HepG2 (cell line): Measurements from ENCODE around the gene DALRD3. TPM values are rescaled to one million over a fixed set of nuclear protein-coding genes. Genes with fewer than 3 reads are reported as not detected.
A peak's percentile ranks its signal among the peaks of the same experiment; 100 is the strongest.

Source experiments
- ATRX ChIP-seq: sonication (generic); formaldehyde crosslinking; IDR thresholded peaks from 2 replicates; pipeline ENCODE4 v1.4.0; 2020; ENCODE audit warnings: missing genetic modification reagents, borderline replicate concordance
- CENPT ChIP-seq: sonication (generic); formaldehyde crosslinking; IDR thresholded peaks from 2 replicates; pipeline ENCODE4 v1.8.0; 2022; ENCODE audit warnings: low read depth, mild to moderate bottlenecking, moderate library complexity, missing genetic modification reagents
- HOXA5 ChIP-seq: sonication (generic); formaldehyde crosslinking; IDR thresholded peaks from 2 replicates; pipeline ENCODE4 v1.4.0; 2020; ENCODE audit warnings: missing genetic modification reagents
- IKZF1 ChIP-seq: fragments of 450-650 bp; IDR thresholded peaks from 2 replicates; pipeline ENCODE4 v1.7.1; 2016
- KAT2B ChIP-seq: fragments of 150-350 bp; IDR thresholded peaks from 2 replicates; pipeline ENCODE4 v1.6.1; 2014; ENCODE audit warnings: low read depth, low read length, borderline replicate concordance
- KLF6 ChIP-seq: IDR thresholded peaks from 2 replicates; pipeline ENCODE4 v1.8.0; 2016; ENCODE audit warnings: missing biosample characterization, missing genetic modification reagents
- MTA1 ChIP-seq: sonication (generic); formaldehyde crosslinking; IDR thresholded peaks from 2 replicates; pipeline ENCODE4 v1.4.0; 2020; ENCODE audit warnings: missing genetic modification reagents, mild to moderate bottlenecking, borderline replicate concordance
- NBN ChIP-seq: fragments of 450-650 bp; conservative IDR thresholded peaks from 2 replicates; pipeline ENCODE4 v1.6.1; 2017
- NONO ChIP-seq, 2 experiments: fragments of 450-650 bp in 1 of 2; sonication (generic) in 1 of 2; formaldehyde crosslinking in 1 of 2; IDR thresholded peaks in 1 of 2; conservative IDR thresholded peaks in 1 of 2; 2 replicates each; pipeline versions ENCODE4 v1.6.1 to v1.8.0; 2017 to 2022; ENCODE audit warnings: mild to moderate bottlenecking in 1 of 2, missing genetic modification reagents in 1 of 2, moderate library complexity in 1 of 2
- RAD51 ChIP-seq: fragments of 450-650 bp; IDR thresholded peaks from 2 replicates; pipeline ENCODE4 v1.6.1; 2016; ENCODE audit warnings: borderline replicate concordance
- RFX5 ChIP-seq: IDR thresholded peaks from 2 replicates; pipeline ENCODE4 v1.6.1; 2011; ENCODE audit warnings: low read depth, low read length, improper control_type of control experiment
- SOX13 ChIP-seq, 3 experiments: fragments of 450-650 bp in 1 of 3; sonication (generic) in 1 of 3; formaldehyde crosslinking in 1 of 3; IDR thresholded peaks in 2 of 3; conservative IDR thresholded peaks in 1 of 3; 2 replicates each; pipeline versions ENCODE4 v1.5.0 to v1.6.1; 2016 to 2020; ENCODE audit warnings: antibody characterized with exemption in 1 of 3, mild to moderate bottlenecking in 1 of 3, missing compliant biosample characterization in 1 of 3, missing genetic modification reagents in 1 of 3, moderate library complexity in 1 of 3
- TCF7 ChIP-seq: sonication (generic); IDR thresholded peaks from 2 replicates; pipeline ENCODE4 v1.6.1; 2016; ENCODE audit warnings: antibody characterized with exemption, low read depth
- YEATS2 ChIP-seq: sonication (generic); formaldehyde crosslinking; IDR thresholded peaks from 2 replicates; pipeline ENCODE4 v1.4.0; 2020; ENCODE audit warnings: missing genetic modification reagents, borderline replicate concordance
- ZNF136 ChIP-seq: sonication (generic); formaldehyde crosslinking; IDR thresholded peaks from 2 replicates; pipeline ENCODE4 v1.8.1; 2022; ENCODE audit warnings: low read depth, mild to moderate bottlenecking, moderate library complexity, missing genetic modification reagents
- ZNF33B ChIP-seq: sonication (generic); formaldehyde crosslinking; IDR thresholded peaks from 2 replicates; pipeline ENCODE4 v1.5.1; 2020; ENCODE audit warnings: mild to moderate bottlenecking, missing genetic modification reagents
- ZNF496 ChIP-seq: sonication (generic); formaldehyde crosslinking; IDR thresholded peaks from 2 replicates; pipeline ENCODE4 v1.8.1; 2023; ENCODE audit warnings: mild to moderate bottlenecking, moderate library complexity, missing genetic modification reagents; ENCODE audit not compliant: insufficient replicate concordance
- ZNF747 ChIP-seq: sonication (generic); formaldehyde crosslinking; IDR thresholded peaks from 2 replicates; pipeline ENCODE4 v1.8.1; 2023; ENCODE audit warnings: missing genetic modification reagents, mild to moderate bottlenecking, borderline replicate concordance
- polyA plus RNA-seq, 8 experiments: library from polyadenylated mRNA; depleted of rRNA in 3 of 8; stranded (reverse) in 7 of 8; unstranded in 1 of 8; fragments of >200 nt; fragmentation: Illumina TruSeq in 4 of 8; extraction: Trizol in 4 of 8; gene quantifications; 2 replicates each; pipeline versions ENCODE4 v1.2.1 to v1.2.3, GENCODE V29; 2011 to 2016; ENCODE audit warnings: low read depth in 4 of 8, missing spikeins in 1 of 8, mixed read lengths in 1 of 8; ENCODE audit not compliant: insufficient read depth in 1 of 8
- total RNA-seq, 5 experiments: library from RNA; depleted of rRNA; stranded (reverse); fragments of >200 nt; fragmentation: Illumina TruSeq; extraction: Trizol; gene quantifications; 2 replicates each; pipeline ENCODE4 v1.2.3, GENCODE V29; 2016; ENCODE audit warnings: low read depth in 1 of 5
- TF ChIP-seq, protein P1 (sequence below): sonication (generic); formaldehyde crosslinking; IDR thresholded peaks from 2 replicates; pipeline ENCODE4 v1.8.1; 2023; ENCODE audit warnings: mild to moderate bottlenecking, moderate library complexity, missing genetic modification reagents
- TF ChIP-seq, protein P2 (sequence below): IDR thresholded peaks from 2 replicates; pipeline ENCODE4 v1.6.1; 2016; ENCODE audit warnings: low read depth, control low read depth
- TF ChIP-seq, protein P3 (sequence below): sonication (generic); formaldehyde crosslinking; IDR thresholded peaks from 2 replicates; pipeline ENCODE4 v1.4.0; 2020; ENCODE audit warnings: missing genetic modification reagents
- TF ChIP-seq, protein P4 (sequence below): IDR thresholded peaks from 2 replicates; pipeline ENCODE4 v1.6.1; 2016; ENCODE audit warnings: missing genetic modification reagents, missing compliant biosample characterization
- TF ChIP-seq, protein P5 (sequence below): IDR thresholded peaks from 2 replicates; pipeline ENCODE4 v1.6.1; 2012; ENCODE audit warnings: low read depth, low read length, improper control_type of control experiment

The DALRD3 gene
- total and polyA plus RNA-seq, 2 of the 13 experiments (the other 11 are each of a cell fraction or from before 2014, with no cell fraction given), result 19.9 to 36.5 TPM

DNA sequence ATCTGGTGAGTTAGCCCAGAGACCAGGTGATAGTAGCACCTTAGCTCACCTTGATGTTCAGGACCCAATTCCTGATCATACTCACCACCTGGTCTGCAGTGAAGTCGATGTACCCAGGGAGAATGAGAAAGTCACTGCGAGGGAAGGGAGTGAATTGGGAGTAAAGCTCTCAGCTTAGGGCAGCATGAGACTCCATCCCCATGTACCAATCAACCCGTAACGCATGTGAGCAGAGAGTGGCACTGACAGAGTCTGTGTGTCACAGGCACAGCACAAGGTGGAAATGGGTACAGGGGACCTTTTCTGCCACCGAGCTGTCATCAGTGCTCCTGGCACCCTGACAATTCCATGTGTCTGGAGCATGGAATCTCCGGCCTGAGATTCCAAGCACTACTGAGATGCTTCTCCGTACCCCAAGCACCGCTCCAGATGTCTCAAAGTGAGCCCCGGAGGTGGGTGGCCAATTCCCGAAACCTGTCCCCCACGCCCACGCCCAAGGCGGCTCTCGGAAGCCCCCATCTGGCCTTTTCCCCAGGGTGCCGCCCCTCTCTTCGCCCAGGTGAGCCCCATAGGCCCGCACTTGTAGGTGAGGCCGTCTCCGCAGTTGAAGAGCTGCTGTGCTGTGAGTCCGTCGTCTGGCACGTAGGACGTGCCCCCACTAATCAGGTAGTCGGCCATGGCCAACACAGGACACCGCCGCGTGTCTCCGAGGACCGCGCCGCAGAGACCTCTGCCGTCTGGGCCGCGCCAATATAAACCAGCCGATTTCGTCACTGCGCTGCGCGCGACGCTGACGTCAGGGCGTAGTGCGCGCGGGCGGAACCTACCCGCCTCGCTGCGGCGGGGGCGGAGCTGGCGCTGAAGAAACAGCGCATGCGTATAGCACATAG, 10.5 kb upstream of the DALRD3 start, which contains the start of gene IMPDH2 (continued):
- TF ChIP-seq SOX13 (IDR thresholded peaks at IDR 0.05) (peak; percentile 42; the same call in 1 of the 2 replicates), SOX13 (CRISPR knock-in tag; conservative IDR thresholded peaks at IDR 0.05 in 1 of 2, IDR thresholded peaks at IDR 0.05 in 1 of 2) (peak in 1 of 2 experiments; percentile 72; a peak in 2 of 4 replicates), ZNF747 (CRISPR knock-in tag) (peak; percentile 93; the same call in 1 of the 2 replicates), KAT2B (no peak), ATRX (CRISPR knock-in tag) (no peak), YEATS2 (CRISPR knock-in tag) (peak; percentile 99), MTA1 (CRISPR knock-in tag) (peak; percentile 79; the same call in 1 of the 2 replicates), HOXA5 (CRISPR knock-in tag) (peak; percentile 80), CENPT (CRISPR knock-in tag) (0 out of 2 replicates have a peak, but pooled peaks have one; percentile 75), NBN (no peak), RFX5 (peak; percentile 19; the same call in 1 of the 2 replicates), ZNF496 (CRISPR knock-in tag) (no peak), ZNF33B (peak; percentile 94; the same call in 1 of the 2 replicates), NONO (IDR thresholded peaks at IDR 0.05) (no peak), NONO (CRISPR knock-in tag; conservative IDR thresholded peaks at IDR 0.05) (peak; percentile 94), ZNF136 (CRISPR knock-in tag) (0 out of 2 replicates have a peak, but pooled peaks have one; percentile 35), TCF7 (no peak), IKZF1 (no peak), KLF6 (CRISPR knock-in tag) (peak; percentile 97), RAD51 (no peak)
- TF ChIP-seq, protein P1, sequence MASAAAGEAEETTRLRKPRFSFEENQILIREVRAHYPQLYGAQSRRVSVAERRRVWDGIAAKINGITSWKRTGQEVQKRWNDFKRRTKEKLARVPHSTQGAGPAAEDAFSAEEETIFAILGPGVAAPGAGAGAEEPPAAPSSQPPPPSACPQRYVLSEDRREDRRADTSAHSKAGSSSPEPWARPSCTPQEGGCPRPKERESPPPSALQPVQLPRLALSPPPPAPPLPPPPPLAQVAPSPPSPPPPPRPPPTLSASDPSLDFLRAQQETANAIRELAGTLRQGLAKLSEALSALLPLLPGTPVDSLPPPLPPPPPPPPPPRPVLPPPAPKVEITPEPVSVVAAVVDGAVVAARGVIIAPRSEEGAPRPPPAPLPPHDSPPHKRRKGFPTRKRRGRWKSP, result peak; percentile 85
- TF ChIP-seq, protein P2, sequence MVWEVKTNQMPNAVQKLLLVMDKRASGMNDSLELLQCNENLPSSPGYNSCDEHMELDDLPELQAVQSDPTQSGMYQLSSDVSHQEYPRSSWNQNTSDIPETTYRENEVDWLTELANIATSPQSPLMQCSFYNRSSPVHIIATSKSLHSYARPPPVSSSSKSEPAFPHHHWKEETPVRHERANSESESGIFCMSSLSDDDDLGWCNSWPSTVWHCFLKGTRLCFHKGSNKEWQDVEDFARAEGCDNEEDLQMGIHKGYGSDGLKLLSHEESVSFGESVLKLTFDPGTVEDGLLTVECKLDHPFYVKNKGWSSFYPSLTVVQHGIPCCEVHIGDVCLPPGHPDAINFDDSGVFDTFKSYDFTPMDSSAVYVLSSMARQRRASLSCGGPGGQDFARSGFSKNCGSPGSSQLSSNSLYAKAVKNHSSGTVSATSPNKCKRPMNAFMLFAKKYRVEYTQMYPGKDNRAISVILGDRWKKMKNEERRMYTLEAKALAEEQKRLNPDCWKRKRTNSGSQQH (CRISPR knock-in tag), result peak; percentile 84; the same call in 1 of the 2 replicates
- TF ChIP-seq, protein P3, sequence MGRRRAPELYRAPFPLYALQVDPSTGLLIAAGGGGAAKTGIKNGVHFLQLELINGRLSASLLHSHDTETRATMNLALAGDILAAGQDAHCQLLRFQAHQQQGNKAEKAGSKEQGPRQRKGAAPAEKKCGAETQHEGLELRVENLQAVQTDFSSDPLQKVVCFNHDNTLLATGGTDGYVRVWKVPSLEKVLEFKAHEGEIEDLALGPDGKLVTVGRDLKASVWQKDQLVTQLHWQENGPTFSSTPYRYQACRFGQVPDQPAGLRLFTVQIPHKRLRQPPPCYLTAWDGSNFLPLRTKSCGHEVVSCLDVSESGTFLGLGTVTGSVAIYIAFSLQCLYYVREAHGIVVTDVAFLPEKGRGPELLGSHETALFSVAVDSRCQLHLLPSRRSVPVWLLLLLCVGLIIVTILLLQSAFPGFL (CRISPR knock-in tag), result 0 out of 2 replicates have a peak, but pooled peaks have one; percentile 47
- TF ChIP-seq, protein P4, sequence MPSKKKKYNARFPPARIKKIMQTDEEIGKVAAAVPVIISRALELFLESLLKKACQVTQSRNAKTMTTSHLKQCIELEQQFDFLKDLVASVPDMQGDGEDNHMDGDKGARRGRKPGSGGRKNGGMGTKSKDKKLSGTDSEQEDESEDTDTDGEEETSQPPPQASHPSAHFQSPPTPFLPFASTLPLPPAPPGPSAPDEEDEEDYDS (CRISPR knock-in tag), result peak; percentile 99
- TF ChIP-seq, protein P5, sequence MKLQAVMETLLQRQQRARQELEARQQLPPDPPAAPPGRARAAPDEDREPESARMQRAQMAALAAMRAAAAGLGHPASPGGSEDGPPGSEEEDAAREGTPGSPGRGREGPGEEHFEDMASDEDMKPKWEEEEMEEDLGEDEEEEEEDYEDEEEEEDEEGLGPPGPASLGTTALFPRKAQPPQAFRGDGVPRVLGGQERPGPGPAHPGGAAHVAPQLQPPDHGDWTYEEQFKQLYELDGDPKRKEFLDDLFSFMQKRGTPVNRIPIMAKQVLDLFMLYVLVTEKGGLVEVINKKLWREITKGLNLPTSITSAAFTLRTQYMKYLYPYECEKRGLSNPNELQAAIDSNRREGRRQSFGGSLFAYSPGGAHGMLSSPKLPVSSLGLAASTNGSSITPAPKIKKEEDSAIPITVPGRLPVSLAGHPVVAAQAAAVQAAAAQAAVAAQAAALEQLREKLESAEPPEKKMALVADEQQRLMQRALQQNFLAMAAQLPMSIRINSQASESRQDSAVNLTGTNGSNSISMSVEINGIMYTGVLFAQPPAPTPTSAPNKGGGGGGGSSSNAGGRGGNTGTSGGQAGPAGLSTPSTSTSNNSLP, result no peak
